ENCODE results near the gene NOL8.
A peak's percentile ranks its signal among the peaks of the same experiment; 100 is the strongest.

NOL8 gene

GRCh38 chr9:92325269-92325990, at the start of gene NOL8, which contains the start of gene CENPP:
NOL8 (minus strand) TSS chr9:92325350; CDS start chr9:92324161, 1,189 bp downstream.
CENPP (plus strand) TSS chr9:92325953.
- no peak for TF ChIP-seq GATA1 (IDR thresholded peaks at IDR 0.05; ENCODE audit: low read depth, low read length)
- peak; percentile 77 for TF ChIP-seq POLR2A (IDR thresholded peaks at IDR 0.05; ENCODE audit: low read length)
- DNase-seq = peak; percentile 91 to 95

DNA sequence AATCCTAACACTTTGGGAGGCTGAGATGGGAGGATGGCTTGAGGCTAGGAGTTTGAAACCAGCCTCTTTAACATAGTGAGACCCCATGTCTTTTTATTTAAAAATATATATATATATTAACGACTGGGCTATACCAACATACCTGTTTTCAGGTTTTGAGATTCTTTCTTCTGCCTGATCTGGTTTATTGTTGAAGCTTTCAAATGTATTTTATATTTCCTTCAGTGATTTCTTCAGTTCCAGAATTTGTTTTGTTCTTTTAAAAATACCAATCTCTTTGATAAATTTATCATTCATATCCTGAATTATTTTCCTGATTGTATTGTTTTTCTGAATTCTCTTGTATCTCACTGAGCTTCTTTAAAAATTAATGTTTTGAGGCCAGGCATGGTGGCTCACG, 48.0 kb upstream of the NOL8 start:
- TF ChIP-seq POLR2A (IDR thresholded peaks at IDR 0.05; ENCODE audit: low read length) (no peak), GATA1 (IDR thresholded peaks at IDR 0.05; ENCODE audit: low read depth, low read length) (no peak)
- DNase-seq = no peak

- DNase-seq = no peak
- no peak for TF ChIP-seq POLR2A (IDR thresholded peaks at IDR 0.05; ENCODE audit: low read length)
- TF ChIP-seq GATA1 (IDR thresholded peaks at IDR 0.05; ENCODE audit: low read depth, low read length) = no peak
Measured at GRCh38 chr9:92369075-92369474, 43.9 kb upstream of the NOL8 start.

DNA sequence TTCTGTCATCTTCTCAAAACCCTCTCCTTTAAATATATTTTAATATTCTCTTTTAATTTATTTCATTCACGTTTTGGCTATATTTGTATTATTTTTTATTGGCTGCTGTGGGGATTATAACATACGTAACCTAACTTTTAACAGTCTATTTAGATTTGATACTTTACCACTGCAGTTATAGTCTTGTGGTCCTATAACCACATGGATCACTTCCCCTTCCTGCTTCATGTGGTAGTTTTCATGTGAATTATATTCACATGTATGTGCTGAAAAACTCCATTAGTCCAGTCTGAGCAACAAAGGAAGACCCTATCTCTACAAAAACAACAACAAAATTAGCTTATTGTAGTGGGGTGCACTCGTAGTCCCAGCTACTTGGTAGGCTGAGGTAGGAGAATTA, 34.9 kb upstream of the NOL8 start:
- no peak for DNase-seq
- TF ChIP-seq GATA1 (IDR thresholded peaks at IDR 0.05; ENCODE audit: low read depth, low read length) = no peak
- no peak for TF ChIP-seq POLR2A (IDR thresholded peaks at IDR 0.05; ENCODE audit: low read length)

GRCh38 chr9:92359394-92359995, 34.3 kb upstream of the NOL8 start:
- no peak for TF ChIP-seq POLR2A (IDR thresholded peaks at IDR 0.05; ENCODE audit: low read length)
- TF ChIP-seq GATA1 (IDR thresholded peaks at IDR 0.05; ENCODE audit: low read depth, low read length) = no peak
- no peak for DNase-seq

DNA sequence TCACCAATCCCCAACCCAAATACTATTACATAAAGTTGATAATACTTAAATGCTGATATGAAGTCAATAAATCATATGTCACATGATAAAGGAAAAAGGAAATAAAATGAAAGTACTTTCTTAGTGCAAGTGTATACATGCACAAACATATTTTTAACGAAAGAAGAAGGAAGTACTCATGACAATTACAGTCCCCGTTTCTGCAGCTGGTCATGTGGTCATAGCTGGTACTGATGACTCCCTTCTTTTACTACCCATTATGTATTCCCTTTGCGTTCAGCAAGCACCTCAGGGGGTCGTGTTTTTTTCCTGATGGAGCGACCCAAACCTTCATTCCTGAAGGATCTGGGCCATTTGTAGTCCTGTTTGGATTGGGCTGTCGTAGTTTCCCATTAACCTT, 27.9 kb upstream of the NOL8 start:
- no peak for DNase-seq
- TF ChIP-seq GATA1 (IDR thresholded peaks at IDR 0.05; ENCODE audit: low read depth, low read length) (no peak), POLR2A (IDR thresholded peaks at IDR 0.05; ENCODE audit: low read length) (no peak)

GRCh38 chr9:92350740-92351133, 25.6 kb upstream of the NOL8 start:
- no peak for DNase-seq
- TF ChIP-seq POLR2A (IDR thresholded peaks at IDR 0.05; ENCODE audit: low read length) = no peak
- TF ChIP-seq GATA1 (IDR thresholded peaks at IDR 0.05; ENCODE audit: low read depth, low read length) = no peak

DNA sequence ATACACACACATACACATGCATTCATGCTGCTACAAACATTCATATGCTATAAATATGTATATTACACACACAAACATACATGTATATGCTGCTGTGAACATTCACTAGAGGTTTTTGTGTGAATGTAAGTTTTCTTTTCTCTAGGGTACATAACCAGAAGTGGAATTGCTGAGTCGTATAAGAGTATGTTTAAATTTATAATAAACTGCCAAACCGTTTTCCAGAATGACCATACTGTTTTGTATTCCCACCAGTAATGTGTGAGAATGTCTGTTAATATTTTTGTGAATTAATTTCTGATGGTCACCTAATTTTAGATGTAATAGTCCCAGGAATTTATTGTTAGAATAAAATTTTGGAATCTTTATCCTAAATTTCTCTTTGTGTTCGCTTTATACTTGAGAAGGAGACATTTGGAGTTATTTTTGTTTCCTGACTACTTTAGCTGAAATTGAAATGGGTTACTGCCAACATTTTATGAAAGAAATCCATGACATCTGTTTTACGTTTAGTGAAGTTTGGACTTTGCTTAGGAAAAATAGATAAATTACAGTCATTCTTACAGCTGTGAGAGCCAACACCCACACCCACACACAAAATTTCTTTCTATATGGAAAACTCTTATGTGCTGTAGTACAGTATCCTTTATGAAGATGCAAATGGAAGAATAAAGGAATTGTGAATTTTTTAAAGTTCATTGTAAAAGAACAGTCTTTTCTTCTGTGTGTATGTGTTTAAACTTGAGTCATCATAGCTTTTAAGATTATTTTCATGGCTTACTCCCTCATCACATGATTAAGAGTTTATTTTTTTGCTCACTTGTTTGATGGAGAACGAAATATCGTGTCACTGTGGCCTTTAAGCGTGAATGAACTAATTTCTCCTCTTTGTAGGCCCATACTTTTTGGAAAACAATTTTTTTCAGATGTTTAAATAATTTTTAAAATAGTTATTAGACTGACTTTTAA, 24.9 kb upstream of the NOL8 start:
- no peak for DNase-seq
- TF ChIP-seq GATA1 (IDR thresholded peaks at IDR 0.05; ENCODE audit: low read depth, low read length) (no peak), POLR2A (IDR thresholded peaks at IDR 0.05; ENCODE audit: low read length) (no peak)

GRCh38 chr9:92345582-92345981, 20.4 kb upstream of the NOL8 start:
- TF ChIP-seq POLR2A (IDR thresholded peaks at IDR 0.05; ENCODE audit: low read length) (no peak), GATA1 (IDR thresholded peaks at IDR 0.05; ENCODE audit: low read depth, low read length) (no peak)
- DNase-seq = no peak

DNA sequence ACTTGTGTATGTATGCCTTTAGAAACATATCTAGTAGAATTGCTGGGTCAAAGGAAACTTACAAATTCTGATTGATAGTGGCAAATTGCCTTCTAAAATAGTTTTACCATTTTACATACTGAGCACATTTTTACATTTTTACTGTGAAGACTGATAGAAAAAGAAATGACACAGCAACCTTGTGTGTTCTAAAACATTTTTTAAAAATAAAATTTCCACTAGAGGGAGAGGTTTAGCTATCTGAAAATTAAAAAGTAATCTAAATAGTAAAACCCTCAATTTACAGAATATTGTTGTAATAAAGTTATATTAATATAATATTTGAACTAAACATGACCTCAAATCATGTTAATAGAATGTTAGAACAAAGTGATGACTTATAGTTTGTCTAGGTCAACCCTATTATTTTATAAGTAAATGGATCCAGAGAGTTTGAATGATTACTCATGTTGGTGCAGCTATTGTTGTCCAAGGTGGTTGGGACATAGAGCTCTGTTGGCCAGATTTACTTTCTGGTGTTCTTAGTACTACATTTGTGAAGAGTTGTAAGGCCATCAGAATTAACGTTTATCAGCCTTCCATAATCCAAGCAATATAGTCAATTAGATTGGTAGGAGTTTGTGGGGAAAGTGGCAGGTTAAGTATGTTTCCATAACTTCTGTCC, 17.8 kb upstream of the NOL8 start:
- DNase-seq = no peak
- TF ChIP-seq POLR2A (IDR thresholded peaks at IDR 0.05; ENCODE audit: low read length) (no peak), GATA1 (IDR thresholded peaks at IDR 0.05; ENCODE audit: low read depth, low read length) (no peak)

DNA sequence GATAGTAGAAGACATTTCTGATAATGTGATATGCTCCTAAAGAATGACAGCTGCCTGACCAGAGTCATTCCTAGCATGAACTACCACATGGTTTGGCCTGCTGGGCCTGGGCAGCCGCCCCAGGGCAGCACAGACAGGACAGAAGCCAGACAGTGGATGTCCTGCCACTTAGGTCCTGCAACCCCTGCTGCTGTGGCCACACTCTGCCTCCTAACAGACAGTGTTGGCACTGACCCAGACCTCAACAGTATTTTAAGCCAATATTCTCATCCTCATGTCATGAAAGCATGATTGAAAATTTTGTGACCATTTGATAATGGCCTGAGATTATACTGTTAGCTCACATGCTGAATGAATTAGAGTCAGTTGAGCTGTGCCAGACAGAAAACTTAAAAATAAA, 16.4 kb upstream of the NOL8 start:
- no peak for DNase-seq
- TF ChIP-seq POLR2A (IDR thresholded peaks at IDR 0.05; ENCODE audit: low read length) (no peak), GATA1 (IDR thresholded peaks at IDR 0.05; ENCODE audit: low read depth, low read length) (no peak)

- no peak for DNase-seq
- TF ChIP-seq POLR2A (IDR thresholded peaks at IDR 0.05; ENCODE audit: low read length) (no peak), GATA1 (IDR thresholded peaks at IDR 0.05; ENCODE audit: low read depth, low read length) (no peak)
Measured at GRCh38 chr9:92333282-92333634, 8.1 kb upstream of the NOL8 start.

DNA sequence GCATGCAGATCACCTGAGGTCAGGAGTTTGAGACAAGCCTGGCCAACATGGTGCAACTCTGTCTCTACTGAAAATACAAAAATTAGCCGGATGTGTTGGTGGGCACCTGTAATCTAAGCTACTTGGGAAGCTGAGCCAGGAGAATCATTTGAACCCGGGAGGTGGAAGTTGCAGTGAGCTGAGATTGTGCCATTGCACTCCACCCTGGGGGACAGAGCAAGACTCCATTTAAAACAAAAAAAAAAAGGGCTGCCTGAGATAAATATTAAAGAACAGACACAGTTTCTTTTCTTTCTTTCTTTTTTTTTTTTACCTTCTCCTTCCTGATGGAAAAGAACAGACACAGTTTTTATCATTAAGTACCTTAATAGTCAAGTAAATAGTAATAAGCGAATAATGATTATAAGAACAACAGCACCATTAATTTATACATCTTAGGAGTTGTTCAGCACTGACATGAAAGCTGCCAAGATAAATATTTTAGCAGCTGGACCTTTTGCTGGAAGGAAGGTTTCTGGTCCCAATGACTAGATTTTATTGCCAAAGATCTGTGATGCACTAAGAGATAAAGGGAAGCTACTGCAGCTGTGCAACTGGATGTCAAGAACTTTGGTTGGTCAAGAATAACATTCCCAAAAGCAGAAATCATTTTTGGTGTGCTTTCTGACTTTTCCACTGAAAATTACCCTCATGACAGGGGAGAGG, 7.6 kb upstream of the NOL8 start:
- no peak for TF ChIP-seq GATA1 (IDR thresholded peaks at IDR 0.05; ENCODE audit: low read depth, low read length)
- no peak for TF ChIP-seq POLR2A (IDR thresholded peaks at IDR 0.05; ENCODE audit: low read length)
- DNase-seq = no peak

Measured in erythroblast (primary cell).